ENCODE results near the gene TCEANC.

The TCEANC gene

DNA sequence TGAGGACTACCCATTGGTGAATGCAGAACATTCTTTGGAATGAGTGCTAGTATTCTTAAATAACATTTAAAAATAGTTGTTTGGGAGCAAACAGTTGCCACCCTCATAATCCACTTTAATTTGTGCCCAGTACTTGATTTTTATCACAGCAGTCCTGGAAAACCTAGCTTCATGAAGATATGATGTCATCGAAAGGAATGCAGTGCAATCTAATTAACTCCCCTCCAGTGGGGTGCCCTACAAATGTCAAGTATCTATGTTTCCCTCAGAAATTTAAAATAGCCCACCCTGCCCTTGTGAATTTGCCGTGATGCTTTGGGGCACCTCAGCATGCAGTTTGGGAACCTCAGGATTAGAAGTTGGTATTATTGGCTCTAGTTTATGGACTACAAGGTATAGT is 41.4 kb downstream of the TCEANC start:
- DNase-seq, result no peak

DNA sequence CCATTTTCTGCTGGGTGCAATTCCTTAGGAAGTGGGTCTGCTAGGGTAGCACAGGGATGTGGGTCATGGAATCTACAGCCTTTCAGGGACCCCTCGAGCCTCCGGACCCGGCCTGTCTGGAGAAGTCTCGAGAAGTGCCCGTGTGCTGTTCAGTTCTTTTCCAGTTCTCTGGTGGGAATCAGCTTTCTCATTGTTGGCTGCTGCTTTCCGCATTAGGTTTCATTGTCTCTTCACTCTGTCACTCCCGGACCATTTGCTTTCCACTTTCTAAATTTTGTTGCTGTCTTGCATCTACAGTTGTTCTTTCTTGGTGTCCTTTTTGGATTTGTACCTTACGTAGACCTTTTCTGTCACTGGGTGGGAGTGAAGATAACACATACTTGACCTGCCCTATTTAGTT is 42.0 kb downstream of the TCEANC start:
- DNase-seq, result no peak

DNA sequence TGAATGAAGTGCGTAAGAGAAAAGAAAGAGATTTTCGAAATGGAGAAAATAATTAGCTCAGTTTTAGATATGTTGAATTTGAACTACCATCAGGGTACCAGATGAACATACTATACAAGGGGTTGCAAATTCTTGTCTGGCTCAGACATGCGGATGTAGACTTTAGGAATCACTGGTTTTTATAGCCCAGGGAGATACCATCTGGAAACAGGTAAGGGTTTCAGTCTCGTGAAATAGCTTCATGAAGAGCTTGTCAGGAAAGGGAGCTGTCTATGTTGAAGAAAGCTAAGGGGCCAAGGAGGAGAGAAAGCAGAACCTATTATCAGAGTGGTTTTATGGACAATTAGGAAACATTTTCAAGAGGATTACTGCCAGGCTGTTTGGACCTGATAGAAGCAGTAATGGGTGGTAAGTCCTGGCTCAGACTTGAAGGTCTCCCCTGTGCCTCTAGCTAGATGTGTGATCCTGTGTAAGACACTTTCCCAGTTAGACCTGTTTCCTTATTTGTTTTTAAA is 42.7 kb downstream of the TCEANC start:
- no peak for DNase-seq

DNA sequence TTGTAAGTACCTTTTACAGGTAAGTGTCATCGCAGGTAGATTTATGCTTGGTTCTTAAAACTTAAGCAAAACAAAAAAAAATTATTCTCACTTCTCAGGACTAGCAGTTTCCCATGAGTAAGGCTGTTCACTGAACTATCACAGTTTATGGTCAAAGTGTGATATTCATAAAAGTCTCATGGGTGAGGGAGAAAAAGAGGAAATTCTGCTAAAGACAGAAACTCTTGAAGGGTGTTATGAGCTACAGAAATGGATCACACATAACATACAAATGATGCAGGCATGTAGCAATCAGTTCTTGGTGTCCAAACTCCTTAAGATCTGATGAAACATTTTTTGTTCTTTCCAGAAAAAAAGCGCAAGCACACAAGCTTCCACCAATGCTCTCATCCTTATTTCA is 44.5 kb downstream of the TCEANC start:
- DNase-seq, result no peak

DNA sequence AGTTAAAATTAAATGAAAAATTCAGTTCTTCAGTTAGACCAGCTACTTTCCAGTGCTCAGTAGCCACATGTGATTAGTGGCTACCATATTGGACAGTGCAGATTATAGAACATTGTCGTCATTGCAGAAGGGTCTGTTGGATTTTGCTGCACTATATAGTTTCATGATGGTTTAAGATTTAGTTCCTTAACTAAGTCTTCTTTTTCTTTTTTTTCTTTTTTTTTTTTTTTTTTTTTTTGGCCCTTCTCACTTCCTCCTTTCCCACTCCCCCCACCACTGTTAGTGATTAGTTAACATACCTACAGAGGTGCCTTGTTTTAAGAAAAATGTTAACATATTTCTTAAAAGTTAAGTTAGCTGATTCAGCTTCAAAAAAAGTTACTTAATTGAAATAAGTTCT is 45.0 kb downstream of the TCEANC start:
- no peak for DNase-seq

DNA sequence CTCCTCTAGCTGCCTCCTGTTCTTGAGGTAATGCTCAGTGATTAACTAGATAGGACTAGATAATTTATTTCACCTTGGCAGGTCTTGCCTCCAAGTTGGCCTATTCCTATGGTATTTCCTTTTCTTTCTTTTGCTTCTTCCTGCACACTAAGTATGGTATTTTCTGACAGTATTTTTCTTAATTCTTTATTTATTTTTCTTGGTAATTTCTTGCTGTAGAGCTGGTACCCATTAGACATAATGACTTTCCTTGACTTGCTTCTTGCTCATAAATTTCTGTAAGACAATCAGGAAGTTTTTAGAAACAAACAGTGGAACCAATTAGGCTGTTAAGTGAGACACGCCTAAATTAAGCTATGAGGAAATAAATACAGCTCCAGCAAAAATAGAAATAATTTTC is 45.5 kb downstream of the TCEANC start:
- no peak for DNase-seq

DNA sequence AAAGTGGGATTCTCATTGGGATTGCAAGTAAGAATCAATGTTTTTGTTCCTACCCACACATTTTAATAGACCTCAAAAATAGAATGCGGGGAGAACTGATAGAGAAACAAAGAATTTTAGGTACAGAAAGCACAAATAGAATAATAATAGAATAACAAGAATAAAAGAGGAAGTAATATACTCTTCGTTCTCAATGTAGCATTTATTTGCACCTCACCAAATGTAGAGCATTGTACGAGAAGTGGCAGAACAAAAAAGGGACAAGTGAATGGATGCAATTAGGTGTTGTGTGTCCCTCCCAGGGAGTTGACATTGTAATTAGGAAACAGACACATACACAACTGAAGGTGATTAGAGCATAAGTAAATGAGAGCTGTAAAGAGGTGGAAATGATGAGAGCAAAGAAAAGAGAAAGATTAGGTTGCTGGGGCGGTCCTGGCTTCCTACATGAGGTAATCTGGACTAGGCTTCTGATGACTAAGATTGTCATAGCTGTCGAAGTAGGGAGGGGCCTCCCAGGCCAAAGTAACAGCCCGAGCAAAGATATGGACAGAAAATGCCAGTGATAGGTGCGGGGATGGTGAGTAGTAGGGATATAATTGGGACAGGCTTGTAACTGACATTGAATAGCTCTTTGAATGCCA is 46.4 kb downstream of the TCEANC start:
- DNase-seq, result no peak

DNA sequence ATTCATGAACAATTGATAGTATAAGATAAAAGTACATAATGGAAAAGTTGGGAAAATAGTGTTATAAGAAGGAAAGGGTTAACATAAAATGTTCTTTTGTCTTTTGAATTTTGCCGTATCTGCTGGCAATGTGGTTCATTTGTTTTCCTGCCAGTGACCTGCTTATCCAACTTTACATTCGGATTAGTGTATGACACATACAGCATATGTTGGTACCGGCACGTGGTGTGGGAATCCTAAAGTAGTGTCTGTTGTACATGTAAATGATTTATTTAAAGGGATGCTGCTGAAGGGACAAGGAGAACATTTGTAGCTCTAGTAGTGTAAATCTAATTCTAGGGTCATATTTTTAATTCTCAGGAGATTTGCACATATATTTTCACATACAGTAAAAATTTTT is 47.4 kb downstream of the TCEANC start:
- DNase-seq, result no peak

DNA sequence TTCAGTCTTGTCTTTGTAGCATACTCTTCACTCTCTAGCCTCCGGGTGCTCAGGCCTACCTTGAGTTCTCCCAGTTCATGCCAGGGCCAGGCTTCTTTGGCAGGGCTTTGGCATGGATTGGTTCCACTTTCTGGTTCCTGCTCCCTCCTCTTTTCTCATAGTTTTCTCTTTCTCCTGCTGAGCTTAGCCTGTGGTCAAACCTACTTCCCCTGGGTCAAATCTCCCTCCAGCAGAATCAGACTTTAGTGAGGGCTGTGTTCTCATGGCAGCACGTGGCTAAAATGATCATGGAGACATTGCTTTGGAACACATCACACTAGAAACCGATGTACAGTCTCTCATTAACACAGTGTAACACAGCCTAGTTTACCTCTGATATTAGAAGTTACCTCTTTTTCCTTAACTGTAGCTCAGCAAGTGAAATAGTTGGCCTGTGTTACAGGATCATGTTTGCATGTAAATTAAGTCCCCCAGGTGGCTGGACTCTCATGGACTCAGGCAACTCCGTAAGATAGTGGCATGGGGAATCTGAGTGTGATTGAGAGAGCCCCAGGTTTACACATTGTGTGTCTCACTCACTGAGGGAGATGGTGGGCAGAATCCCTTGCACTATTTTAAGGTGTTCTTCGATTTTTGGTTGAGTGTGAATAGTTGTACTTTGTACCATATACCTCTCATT is 49.3 kb downstream of the TCEANC start:
- DNase-seq, result no peak

DNA sequence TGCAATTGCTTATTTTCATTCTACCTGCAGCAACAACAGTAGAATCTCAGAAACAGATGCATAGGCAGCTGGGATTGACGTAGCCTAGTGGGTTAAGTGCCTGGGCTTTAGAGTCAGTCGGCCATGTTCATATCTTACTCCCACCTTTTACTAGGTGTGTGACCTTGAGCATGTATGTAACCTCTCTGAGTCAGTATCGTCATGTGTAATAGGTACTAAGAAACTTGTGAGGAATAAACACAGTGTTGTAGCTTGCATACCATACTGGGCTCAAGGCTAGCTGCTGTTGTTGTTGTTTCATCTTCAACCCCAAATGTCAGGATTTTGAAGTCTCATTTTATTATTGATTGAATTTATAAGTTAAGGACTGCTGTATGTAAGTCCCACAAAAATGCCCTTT is 50.2 kb downstream of the TCEANC start:
- no peak for DNase-seq

DNA sequence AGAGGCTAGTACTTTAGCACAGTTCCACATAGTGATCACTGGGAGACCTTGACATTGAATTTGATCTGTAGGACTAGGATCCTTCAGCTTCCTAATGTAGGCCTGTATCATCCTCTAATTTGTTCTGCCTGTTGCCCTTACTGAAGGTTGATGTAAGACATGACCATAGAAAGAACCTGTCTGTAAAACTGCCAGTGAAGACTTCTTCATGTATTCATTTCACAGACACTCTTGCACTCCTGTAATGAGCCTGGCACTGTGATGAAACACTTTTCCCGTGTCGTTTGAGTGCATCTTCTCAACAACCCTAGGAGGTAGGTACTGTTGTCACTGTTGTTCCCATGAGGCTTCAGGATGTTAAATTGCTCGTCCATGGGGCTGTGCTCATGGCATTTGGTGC is 50.6 kb downstream of the TCEANC start:
- DNase-seq, result no peak

DNA sequence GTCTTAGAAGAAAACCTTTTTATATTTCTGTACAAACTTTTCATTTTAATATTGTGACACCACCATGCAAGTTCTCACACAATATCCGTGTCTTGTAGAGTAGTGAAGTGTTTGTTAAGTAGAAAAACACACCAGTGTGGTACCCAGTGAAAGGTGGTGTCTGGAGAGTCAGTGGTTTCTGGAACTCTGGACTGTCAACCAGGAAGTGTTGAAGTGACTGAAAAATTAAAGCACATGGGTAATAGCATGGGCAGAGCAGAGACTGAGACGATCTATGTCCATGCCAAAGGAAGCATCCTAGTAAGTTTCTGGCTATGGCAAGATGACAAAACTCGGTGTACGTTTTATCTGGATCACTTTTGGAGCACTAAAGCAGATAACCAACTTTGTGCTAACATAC is 58.2 kb downstream of the TCEANC start:
- DNase-seq, result no peak

Measured in NCI-H345 (cell line).